NCI-H82 treated with DMSO at 0.1 percent for 48 hours (cell line): ENCODE data around the gene LHX6.

Source experiments
- DNase-seq: peaks from one replicate; lab custom pipeline; 2025; ENCODE audit not compliant: unreplicated experiment; lab: John Stamatoyannopoulos, UW

Gene LHX6

GRCh38 chr9:122236681-122237080 is 7.9 kb upstream of the LHX6 start:
- no peak for DNase-seq

- DNase-seq = no peak
Observed at GRCh38 chr9:122234022-122234748, 5.4 kb upstream of the LHX6 start.

- no peak for DNase-seq
Observed at GRCh38 chr9:122232796-122233306, 4.1 kb upstream of the LHX6 start.

- no peak for DNase-seq
Observed at GRCh38 chr9:122229485-122229837, 704 bp upstream of the LHX6 start.

- no peak for DNase-seq
Observed at GRCh38 chr9:122228191-122228567, 578 bp downstream of the LHX6 start.

DNA sequence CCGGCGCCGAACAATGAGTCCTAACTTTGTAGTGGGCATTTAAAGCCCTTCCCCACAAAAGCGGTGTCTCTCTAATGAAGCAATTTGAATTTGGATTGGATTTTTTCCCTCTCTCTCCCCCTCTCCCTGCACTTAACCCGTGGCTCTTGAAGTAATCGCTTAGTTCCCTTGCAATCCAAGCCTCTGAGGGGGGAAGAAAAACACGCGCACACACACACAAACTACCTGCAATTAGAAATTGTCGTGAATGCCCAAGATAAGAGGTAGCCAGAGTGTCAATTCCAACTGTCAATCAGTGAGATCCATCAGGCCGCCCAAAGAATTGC is 1.2 kb downstream of the LHX6 start:
- no peak for DNase-seq

- DNase-seq = no peak
Observed at GRCh38 chr9:122226758-122227574, 1.8 kb downstream of the LHX6 start.

- DNase-seq = no peak
Observed at GRCh38 chr9:122226142-122226757, 2.5 kb downstream of the LHX6 start.

DNA sequence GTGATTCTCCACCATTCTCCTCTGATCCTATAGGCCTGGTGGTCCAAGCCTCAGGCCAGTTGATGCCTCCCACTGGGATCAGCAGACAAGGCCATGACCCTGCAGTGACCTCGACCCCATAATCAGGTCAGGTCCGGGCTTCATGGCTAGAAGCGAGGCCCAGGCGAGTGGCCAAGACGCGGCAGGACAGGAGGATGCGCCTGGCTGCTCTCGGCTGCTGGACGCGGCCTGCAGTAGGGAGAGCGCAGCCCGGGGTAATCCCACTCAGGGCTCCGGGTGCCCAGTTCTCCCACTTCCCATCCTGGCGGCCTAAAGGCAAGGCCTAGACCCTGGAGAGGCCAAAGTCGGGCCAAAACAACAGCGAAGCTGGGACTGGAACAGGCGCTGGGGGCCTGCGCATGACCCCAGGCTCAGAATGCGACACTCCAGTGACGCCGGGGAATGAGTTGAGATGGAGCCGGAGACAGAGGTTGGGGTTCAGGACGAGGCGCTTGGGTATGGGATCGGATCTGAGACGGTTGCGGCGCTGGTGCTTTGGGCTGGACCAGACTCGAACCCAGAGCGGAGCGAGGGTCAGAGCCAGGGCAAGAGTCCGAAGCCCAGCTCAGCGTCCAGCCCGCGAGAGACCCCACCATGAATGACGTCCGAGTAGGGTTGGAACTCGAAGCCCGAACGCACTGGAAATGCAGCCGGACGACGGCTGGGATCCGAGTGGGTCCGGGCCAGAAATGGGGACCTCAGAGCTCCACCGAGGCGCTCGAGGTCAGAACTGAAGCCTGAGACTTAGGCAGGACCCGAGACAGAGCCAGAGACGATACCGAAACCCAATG is 3.2 kb downstream of the LHX6 start:
- DNase-seq = no peak

DNA sequence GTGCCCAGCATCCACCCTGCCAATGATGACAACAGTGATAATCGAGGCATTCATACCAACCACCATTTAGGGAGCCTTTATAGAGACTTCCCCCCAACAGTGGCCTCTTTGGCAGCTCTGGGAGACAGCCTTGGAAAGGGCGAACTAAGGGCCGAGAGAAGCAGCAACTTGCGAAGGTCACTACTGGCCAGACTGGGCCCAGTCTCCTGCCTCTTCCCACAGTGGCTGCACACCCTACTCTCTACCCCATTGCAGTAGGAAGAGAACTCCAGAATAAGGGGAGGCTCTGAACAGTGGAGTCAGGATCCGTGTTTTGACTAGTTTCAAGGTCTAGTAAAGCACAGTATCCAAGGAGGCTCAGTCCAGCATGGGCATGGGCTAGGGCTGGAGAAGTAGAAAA is 5.3 kb downstream of the LHX6 start:
- DNase-seq = no peak

- DNase-seq = no peak
Observed at GRCh38 chr9:122222791-122223190, 6.0 kb downstream of the LHX6 start.

DNA sequence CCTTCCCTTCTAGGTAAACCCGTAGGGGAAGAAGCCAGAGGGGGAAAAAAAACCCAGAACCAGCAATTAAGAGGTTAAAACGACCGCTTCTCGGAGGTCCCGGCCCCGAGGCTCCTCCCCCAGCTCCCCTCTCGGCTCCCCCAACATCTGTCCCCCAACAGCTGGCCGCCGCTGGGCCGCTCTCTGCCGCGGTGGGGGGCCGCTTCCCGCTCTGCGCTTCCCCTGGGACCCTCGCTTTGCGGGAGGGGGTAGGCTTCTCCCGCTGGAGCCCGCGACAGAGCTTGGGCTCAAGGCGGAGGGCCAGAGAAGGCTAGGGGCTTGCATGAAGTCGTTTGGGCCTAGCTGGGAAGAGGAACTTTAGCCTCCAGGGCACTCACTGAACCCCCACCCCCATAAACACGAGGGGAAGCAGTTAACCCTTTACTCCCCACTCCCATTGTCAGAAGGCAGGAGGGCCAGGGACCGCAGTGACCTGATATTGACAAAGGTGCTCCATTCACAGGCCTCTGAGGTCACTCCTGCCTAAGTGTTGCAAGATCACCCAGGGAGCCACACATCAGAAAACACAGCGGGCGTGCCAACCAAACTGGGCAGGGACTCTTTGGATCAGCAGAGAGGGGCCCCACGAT is 7.5 kb downstream of the LHX6 start:
- DNase-seq = no peak

- DNase-seq = no peak
Observed at GRCh38 chr9:122220673-122221182, 8.0 kb downstream of the LHX6 start.

DNA sequence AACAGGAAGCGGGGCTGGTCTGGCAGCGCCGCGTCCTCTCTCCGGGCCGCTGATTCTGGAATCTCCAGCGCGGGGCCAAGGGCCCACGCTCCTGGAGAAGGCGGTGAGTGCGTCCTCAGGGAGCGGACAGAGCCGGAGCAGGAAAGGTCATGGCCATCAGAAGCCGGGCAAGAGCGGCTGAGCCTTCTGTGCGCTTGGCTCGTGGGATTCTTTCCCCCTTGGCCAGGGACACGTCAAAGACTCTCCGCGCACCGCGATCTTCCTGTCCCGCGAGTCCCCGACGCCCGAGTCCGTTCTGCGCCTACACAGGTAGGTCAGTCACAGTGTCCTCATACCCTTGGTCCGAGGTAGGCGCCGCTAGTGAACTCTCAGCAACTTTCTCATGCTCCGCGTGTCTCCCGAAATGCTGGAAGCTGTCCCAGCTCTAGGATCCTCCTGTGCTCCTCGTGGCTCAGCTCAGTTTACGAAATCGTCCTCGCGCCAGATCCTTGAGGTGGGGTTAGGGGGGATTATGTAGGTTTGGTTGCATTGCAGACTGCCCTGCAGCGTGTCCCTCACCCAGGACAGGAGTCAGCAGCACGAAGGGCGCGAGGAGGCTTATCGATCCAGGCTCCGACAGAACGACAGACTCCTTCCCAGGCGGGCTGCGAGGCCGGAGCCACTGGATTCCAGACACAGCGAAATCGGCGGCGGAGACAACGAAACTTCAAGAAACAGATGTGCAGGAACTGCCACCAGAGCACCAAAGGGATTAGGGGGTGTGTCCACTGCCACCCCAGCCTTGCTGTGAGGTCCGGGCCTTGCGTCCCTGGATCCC is 8.7 kb downstream of the LHX6 start:
- DNase-seq = no peak

DNA sequence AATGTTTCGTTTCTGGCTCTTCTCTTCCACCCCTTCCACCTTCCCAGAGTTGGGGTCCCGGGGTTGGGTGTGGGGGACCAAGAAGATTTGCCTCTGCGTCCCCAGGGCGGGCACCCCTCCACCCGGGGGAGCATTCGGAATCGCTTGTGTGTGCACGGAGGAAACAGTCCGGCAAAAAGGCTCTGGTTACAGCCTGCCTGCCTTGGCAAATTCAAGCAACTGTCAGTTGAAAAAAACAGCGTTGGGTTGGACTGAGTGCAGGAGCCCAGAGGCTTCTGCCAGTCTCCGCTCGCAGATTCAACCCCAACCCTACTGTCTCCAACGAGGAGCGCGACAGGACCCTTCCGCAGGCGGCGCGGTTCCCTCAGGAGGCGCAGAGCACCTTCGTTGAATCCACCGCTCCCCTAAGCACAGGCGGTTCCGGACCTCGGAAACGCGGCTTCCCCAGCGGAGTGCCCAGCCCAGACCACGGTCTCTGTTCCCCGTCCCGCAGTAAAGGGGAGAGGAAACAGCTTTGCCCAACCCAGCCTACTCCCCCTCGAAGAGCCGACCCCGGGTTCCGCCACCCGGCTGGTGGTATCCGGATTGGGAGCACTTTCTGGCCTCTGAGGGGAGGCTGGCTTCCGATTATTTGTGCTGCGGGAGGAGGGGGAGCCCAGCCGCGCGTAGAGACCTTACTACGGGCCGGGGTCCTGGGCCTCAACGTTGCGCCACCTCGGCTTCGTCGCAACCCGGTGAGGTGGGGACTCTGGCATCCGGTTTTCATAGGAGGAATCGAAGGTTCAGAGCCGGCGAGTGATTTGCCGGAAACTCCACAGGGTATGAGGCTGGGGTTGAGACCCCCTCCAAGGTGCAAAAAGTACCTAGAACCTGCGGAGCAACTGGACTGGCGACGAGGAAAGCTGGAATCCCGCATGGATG is 9.6 kb downstream of the LHX6 start:
- no peak for DNase-seq

DNA sequence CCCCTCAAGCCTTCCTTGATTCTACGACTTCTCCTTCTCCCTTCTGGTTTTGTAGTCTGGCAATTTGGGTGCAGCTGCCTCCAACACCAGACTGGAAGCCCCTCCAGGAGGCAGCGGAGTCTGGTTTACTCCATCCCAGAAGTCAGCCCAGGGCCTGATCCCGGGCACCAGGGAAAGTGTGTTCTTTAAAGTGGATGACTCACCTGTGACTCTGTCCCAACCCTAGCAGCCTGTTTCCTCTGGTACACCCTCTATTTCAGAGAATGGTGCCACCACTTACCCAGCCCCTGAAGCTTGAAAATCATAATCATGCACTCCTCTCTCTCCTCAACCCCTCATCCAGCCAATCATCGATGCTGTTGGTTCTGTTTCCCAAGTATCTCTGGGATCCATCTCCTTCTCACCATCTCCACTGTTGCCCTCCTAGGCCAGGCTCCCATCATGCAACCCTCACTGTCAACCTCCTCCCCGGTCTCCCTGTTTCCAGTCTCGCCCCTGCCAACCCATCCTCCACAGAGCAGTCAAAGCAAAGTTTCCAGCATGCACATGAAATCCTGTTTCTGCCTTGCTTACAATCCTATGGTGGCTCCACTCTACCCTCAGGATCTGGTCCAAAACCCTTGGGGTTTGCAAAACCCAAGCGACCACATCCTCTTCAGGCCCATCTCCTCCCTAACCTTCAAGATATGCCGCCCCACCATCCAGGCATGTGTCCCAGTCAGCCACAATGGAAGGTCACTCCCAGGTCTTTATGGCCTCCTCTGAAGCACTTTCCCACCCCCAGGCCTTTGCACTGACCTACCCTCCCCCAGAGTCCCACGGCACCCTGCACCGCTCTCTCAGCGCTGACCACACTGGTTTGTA is 10.5 kb downstream of the LHX6 start:
- DNase-seq = no peak

GRCh38 chr9:122217640-122218039 is 11.1 kb downstream of the LHX6 start:
- DNase-seq = no peak
